Gastroesophageal sphincter (tissue), 3 donors: Measurements from ENCODE around the gene CRYBG1.

Experiments used
- POLR2AphosphoS5 ChIP-seq: sonication (generic); formaldehyde crosslinking; IDR thresholded peaks from one replicate; pipeline ENCODE4 v1.6.1; 2017; ENCODE audit warnings: antibody characterized with exemption
- TF ChIP-seq, protein P1 (sequence below), 4 experiments: fragments of 200-600 bp in 2 of 4; fragments of 450-650 bp in 2 of 4; sonication (generic) in 1 of 4; IDR thresholded peaks; one replicate each; pipeline ENCODE4 v1.5.1; 2017 to 2019; ENCODE audit warnings: antibody characterized with exemption in 4 of 4, mild to moderate bottlenecking in 2 of 4, moderate library complexity in 2 of 4

GRCh38 chr6:106509420-106510089 is 149.0 kb downstream of the CRYBG1 start:
- TF ChIP-seq, protein P1, sequence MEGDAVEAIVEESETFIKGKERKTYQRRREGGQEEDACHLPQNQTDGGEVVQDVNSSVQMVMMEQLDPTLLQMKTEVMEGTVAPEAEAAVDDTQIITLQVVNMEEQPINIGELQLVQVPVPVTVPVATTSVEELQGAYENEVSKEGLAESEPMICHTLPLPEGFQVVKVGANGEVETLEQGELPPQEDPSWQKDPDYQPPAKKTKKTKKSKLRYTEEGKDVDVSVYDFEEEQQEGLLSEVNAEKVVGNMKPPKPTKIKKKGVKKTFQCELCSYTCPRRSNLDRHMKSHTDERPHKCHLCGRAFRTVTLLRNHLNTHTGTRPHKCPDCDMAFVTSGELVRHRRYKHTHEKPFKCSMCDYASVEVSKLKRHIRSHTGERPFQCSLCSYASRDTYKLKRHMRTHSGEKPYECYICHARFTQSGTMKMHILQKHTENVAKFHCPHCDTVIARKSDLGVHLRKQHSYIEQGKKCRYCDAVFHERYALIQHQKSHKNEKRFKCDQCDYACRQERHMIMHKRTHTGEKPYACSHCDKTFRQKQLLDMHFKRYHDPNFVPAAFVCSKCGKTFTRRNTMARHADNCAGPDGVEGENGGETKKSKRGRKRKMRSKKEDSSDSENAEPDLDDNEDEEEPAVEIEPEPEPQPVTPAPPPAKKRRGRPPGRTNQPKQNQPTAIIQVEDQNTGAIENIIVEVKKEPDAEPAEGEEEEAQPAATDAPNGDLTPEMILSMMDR (IDR thresholded peaks at IDR 0.05) = no peak
- TF ChIP-seq POLR2AphosphoS5 = no peak
